OCI-M2 (cell line): ENCODE data around the gene MIPOL1.
"Not testable (repeated sequence)": the region's sequence is repeated elsewhere in the genome, so short reads cannot be mapped to it uniquely, and the experiment has no call there.

ENCODE experiments used
- DNase-seq: peaks from one replicate; lab custom pipeline; 2025; ENCODE audit not compliant: unreplicated experiment; lab: John Stamatoyannopoulos, UW

The MIPOL1 gene

GRCh38 chr14:37452323-37452722 lies 254.6 kb downstream of the MIPOL1 start:
- no peak for DNase-seq

- no peak for DNase-seq
Measured at GRCh38 chr14:37453985-37454384, 256.2 kb downstream of the MIPOL1 start.

DNA sequence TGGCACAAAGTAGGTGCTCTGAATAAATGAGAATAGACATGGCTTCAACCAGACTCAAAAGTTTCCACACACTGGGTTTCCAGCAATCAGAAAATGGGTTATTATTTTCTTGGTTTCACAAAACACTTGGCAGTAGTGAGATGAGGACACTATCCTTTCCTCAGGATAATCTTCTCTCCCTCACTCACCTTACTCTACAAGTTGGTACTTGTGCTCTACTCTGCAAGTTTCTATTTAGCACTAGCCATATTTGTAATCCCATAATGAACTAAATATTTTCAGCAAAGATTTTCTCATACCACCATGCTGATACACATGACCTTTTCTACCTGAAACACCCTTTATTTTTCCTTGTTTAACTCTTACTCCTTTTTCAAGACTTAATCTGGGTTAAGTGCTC lies 259.6 kb downstream of the MIPOL1 start:
- no peak for DNase-seq

DNA sequence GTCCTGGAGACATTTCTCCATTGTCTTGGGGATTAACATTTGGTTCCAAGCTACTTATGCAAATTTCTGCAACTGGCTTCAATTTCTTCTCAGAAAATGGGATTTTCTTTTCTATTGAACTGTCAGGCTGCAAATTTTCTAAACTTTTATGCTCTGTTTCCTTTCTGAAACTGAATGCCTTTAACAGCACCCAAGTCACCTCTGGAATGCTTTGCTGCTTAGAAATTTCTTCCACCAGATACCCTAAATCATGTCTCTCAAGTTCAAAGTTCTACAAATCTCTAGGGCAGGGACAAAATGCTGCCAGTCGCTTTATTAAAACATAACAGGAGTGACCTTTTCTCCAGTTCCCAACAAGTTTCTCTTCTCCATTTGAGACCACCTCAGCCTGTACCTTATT lies 264.7 kb downstream of the MIPOL1 start:
- not testable (repeated sequence) for DNase-seq

DNA sequence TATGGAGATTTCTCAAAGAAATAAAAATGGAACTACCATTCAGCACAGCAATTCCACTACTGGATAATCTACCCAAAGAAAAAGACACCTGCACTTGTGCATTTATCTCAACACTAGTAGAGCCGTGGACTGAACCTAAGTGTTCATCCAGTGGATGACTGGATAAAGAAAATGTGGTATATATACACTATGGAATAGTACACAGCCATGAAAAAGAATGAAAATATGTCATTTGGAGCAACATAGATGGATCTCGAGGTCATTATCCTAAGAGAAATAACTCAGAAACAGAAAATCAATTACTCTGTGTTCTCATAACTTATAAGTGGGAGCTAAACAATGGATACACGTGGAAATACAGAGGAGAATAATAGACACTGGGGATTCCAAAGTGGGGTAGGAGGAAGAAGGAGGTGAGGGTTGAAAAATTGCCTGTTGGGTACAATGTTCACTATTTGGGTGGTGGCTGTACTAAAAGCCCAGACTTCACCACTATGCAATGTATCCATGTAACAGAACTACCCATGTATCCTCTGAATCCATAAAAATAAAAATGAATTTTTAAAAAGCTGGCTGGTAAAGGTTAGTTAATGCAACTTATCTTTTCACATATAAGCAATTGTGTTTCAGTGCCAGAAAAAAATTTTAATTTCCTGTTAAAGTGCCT lies 266.6 kb downstream of the MIPOL1 start:
- DNase-seq = no peak

DNA sequence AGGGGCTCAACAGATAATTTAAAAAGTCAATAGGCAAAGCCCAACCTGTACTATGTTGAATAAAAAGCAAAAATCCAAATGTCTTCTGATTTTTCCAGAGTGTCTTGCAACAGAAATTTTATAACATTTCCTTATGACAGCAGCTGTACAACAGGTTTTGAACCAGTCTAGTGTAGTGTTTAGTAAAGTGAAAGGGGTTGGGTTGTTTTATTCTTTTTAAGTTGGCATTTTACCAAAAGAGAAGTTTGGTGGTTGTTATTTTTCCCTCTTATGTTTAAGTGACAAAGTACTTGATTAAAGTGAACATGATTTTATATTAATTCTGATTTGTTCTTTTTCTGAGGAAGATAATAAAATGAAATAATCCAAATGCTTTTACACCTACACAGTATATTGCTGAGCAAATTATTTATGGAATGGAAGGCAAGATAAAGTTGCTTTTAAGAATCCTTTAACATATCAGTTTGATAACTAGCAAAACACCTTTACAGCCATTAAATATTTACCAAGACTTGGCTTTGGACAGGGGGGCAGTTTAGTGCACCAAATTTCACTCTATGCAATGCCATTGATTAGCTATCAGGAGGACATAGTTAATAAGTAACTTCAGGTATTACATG lies 268.4 kb downstream of the MIPOL1 start:
- DNase-seq = no peak

DNA sequence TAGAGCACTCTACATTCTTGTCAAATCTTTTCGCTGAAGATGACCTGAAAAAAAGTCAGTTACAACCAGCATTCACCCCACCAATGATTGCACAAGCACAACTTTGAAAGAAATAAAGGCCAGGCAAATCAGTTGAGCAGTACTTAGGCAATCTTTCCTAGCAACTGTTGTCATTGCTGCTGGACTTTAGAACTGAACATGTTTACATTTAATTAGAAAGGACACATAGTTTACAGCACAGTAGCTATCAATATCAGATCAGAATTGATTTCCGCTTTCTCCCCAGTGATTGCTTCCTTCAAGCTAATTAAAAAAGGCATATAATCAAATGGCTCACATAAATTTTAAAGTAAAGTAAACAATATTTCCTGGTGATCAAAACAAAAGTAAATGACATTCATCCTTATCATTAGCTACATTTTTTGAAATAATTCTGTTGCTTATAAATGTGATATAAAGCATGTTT lies 268.9 kb downstream of the MIPOL1 start:
- DNase-seq = no peak

DNA sequence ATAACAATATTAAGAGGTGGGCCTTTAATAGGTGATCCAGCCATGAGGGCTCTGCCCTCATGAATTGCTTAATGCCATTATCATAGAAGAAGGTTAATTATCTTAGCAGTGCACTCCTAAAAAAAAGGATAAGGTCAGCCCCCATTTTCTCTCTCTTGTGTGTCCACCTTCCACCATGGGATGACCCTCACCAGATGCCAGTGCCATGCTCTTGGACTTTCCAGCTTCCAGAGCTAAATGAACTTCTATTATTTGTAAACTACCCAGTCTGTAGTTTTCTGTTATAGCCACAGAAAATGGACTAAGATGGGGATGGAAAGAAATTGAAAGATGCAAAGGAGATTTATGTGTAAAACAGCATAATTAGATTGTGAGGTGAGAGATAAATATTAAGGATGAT lies 271.9 kb downstream of the MIPOL1 start:
- no peak for DNase-seq

DNA sequence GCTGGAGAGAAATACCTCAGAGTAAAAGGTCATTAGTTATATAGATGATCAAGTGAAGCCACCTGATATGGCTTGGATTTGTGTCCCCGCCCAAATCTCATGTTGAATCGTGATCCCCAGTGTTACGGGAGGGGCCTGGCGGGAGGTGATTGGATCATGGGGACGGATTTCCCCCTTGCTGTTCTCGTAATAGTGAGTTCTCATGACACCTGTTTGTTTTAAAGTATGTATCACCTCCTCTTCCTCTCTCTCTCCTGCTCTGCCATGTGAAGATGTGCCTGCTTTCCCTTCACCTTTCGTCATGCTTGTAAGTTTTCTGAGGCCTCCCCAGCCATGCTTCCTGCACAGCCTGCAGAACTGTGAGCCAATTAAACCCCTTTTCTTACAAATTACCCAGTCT lies 272.5 kb downstream of the MIPOL1 start:
- DNase-seq = no peak

- no peak for DNase-seq
Measured at GRCh38 chr14:37472906-37473305, 275.2 kb downstream of the MIPOL1 start.

GRCh38 chr14:37474191-37474590 lies 276.5 kb downstream of the MIPOL1 start:
- no peak for DNase-seq

DNA sequence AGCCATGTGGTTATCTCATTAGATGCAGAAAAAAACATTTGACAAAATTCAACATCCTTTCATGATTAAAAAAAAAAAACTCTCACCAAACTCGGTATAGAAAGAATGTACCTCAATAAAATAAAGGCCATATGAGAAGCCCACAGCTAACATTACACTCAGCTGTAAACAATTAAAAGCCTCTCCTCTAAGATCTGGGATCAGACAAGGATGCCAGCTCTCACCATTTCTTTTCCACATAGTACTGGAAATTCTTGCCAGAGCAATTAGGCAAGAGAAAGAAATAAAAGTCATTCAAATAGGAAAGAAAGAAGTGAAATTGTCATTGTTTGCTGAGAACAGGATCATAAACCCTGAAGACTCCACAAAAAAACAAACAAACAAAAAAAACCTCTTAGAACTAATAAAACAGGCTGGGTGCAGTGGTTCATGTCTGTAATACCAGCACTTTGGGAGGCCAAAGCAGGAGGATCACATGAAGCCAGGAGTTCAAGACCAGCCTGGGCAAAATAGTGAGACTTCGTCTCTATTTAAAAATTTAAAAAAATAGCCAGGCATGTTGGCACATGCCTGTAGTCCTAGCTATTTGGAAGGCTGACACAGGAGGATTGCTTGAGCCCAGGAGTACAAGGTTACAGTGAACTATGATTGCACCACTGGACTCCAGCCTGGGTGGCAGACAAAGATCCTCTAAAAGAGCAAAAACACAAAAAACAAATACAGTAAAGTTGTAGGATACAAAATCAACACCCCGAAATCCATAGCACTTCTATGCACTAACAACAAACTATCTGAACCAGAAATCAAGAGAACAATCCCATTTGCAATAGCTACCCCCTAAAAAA lies 282.9 kb downstream of the MIPOL1 start:
- no peak for DNase-seq

DNA sequence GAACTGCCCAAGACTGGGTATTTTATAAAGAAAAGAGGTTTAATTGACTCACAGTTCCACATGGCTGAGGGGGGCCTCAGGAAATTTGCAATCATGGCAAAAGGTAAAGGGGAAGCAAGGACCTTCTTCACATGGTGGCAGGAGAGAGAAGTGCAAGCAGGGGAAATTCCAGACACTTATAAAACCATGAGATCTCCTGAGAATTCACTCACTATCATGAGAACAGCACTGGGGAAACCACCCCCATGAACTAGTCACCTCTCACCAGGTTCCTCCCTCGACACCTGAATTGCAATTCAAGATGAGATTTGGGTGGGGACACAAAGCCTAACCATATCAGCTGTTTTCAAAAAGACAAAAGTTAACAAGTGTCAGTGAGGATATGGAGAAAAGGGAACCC lies 284.7 kb downstream of the MIPOL1 start:
- DNase-seq = no peak

GRCh38 chr14:37483672-37484071 lies 285.9 kb downstream of the MIPOL1 start:
- no peak for DNase-seq

- no peak for DNase-seq
Measured at GRCh38 chr14:37490607-37491006, 292.9 kb downstream of the MIPOL1 start.

DNA sequence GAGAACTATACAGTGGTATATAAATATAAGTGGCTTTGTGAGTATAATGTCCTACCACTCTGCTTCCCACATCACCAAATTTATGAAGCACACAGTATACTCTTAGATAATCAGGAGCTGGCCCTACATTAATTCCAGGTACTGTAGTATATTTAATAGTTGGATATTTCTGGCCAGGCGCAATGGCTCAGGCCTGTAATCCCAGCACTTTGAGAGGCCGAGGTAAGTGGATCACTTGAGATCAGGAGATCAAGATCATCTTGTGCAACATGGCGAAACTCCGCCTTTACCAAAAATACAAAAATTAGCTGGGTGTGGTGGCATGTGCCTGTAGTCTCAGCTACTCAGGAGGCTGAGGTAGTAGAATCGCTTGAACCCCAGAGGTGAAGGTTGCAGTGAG lies 293.3 kb downstream of the MIPOL1 start:
- DNase-seq = no peak

GRCh38 chr14:37493606-37494005 lies 295.9 kb downstream of the MIPOL1 start:
- no peak for DNase-seq

DNA sequence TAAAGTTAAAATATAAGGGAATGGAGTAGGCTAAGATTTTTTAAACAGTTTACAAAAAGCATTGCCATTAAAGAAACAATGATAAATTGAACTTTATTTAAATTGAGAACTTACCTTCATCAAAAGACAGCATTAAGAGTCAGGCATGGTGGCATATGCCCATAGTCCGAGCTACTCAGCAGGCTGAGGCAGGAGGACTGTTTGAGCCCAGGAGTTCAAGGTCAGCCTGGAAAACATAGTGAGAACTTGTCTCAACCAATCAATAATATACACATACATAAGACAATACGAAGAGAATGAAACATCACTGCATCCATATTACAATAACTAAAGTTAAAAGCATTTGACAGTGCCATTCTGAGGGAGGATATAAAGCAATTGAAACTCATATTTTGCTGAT lies 299.7 kb downstream of the MIPOL1 start:
- DNase-seq = no peak

DNA sequence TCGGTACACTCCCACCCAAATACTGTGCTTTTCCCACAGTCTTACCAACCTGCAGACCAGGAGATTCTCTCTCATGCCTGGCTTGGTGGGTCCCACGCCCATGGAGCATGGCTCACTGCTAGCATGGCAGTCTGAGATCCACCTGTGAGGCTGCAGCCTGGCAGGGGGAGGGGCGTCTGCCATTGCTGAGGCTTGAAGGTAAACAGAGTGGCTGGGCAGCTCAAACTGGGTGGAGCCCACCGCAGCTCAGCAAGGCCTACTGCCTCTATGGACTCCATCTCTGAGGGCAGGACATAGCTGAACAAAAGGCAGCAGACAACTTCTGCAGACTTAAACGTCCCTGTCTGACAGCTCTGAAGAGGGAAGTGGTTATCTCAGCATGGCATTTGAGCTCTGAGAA lies 304.1 kb downstream of the MIPOL1 start:
- DNase-seq = no peak

GRCh38 chr14:37508503-37508902 lies 310.8 kb downstream of the MIPOL1 start:
- no peak for DNase-seq

GRCh38 chr14:37512173-37512572 lies 314.4 kb downstream of the MIPOL1 start:
- no peak for DNase-seq

DNA sequence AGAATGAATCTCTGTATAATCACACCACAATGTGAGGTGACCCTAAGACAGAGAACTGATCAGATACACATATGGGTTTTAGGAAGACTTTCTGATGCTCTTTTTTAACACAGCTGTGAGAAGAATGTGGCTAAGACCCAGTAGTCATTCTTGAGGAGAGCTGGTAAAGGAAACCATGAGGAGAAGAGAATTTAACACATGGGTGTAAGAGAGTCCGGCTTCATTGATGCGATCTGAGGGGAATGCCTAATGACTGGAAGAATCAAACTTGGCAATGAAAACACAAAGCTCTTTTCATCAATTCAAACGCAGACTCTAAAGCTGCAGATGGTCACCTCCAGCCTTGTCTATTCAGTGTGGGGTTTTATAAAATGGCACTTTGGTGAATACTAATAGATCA lies 318.0 kb downstream of the MIPOL1 start:
- DNase-seq = no peak
